NCI-H146 (cell line): ENCODE measurements around the gene AKT1.

Experiments
- DNase-seq: peaks from one replicate; lab custom pipeline; 2025; lab: John Stamatoyannopoulos, UW

Gene AKT1

DNA sequence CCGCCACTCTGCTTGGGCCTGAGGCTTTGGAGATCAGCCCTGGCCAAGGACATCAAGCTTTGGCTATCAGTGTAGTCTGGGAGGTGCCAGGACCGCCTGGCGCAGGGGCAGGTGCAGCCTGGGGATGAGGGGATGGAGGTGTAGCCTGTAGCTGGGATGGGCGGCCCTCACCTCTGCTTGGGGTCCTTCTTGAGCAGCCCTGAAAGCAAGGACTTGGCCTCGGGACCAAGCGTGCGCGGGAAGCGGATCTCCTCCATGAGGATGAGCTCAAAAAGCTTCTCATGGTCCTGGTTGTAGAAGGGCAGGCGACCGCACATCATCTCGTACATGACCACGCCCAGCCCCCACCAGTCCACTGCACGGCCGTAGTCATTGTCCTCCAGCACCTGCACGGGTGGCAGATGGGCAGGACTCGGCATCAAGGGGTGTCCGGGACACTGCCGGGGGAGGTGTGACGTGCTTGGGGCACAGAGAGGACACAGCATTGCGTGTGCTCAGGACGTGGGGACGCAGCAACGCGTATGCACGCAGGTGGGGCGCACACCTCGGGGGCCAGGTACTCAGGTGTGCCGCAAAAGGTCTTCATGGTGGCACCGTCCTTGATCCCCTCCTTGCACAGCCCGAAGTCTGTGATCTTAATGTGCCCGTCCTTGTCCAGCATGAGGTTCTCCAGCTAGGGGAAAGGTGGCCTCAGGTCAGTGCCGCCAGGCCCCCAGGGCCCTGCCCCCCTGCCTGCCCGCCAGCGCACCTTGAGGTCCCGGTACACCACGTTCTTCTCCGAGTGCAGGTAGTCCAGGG is 22.6 kb downstream of the AKT1 start:
- DNase-seq, result no peak

DNA sequence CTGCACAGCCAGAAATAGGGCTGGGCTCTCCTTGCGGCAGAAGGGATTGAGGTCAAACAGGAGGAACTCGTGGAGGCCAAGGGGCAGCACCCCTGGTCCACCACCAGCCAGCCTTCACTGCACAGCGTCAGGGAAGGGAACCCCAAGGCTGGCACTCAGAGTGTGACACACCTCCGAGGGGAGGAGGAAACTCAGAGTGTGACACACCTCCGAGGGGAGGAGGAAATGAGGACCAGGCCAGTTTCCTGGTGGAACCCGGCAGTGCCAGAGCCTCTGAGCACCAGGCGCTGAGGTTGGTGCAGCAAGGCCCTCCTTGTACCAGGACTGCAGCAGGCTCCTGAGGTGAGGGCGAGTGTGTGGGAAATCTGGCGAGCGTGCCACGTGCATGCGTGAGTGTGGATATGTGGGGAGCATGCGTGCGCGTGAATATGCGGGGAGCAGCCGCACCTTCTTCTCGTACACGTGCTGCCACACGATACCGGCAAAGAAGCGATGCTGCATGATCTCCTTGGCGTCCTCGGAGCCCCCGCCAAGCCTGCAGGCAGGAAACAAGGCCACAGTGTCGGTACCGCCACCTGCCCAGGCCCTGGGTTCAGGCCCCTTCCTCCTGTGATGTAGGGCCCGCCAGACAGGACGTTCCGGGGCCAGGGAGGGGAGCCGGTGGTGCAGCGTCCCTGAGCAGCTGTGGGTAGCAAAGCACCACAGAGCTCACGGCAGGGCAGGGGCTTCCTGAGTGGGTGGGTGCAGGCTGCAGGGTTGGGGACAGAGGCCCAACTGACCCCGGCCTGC is 23.4 kb downstream of the AKT1 start:
- DNase-seq, result no peak

DNA sequence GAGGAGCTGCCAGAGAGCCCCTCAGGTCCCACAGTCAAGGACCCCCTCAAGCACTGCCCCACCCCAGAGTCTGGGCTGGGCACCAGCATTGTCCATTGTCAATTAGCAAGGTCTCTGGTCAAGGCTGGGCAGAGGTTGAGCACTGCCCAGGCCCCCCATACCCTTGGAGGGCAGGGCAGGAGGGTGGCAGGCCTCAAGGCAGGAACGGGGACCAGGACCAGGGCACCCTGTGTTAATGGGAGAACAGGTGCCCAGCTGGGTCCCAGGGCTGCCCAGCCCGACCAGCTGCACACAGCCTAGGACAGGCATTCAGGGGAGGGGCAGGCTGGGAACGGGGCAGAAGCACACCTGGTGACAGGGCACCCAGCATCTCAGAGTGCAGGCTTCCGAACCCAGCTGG is 24.2 kb downstream of the AKT1 start:
- no peak for DNase-seq

DNA sequence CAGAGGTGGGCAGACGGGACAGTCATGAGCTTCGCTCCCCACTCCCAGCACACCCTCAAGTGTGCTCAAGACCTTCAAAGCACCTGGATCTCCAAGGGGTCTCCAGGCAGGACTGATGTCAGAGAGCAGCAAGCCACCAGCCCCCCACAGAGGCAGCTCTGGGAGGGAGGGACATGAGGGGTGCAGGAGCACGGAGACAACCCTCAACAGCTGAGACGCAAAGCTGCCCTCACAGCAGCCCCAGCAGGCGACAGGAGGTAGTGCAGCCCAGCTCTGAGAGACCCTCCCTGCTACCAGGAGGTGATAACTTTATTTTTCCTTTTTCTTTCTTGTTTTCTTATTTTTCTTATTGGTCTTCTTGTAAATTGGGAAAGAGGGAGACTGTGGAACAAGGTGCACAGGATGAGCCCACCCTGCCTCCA is 24.7 kb downstream of the AKT1 start:
- DNase-seq, result no peak

DNA sequence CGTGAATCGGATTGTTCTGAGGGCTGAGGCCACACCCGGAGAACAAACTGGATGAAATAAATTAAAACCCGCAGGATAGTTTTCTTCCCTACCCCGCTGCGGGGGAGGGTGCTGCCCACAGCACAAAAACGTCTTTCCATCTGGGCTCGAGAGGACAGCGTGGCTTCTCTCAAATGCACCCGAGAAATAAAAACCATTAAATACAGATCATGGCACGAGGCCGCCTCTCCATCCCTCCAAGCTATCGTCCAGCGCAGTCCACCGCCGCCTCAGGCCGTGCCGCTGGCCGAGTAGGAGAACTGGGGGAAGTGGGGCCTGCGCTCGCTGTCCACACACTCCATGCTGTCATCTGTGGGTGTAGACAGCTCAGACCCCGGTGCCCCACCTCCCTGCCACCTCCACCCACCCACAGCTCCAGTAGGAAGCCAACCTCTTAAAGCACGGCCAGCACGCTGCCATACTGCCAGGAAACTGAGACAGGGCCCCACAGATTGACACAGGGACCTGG is 25.4 kb downstream of the AKT1 start:
- DNase-seq, result no peak

DNA sequence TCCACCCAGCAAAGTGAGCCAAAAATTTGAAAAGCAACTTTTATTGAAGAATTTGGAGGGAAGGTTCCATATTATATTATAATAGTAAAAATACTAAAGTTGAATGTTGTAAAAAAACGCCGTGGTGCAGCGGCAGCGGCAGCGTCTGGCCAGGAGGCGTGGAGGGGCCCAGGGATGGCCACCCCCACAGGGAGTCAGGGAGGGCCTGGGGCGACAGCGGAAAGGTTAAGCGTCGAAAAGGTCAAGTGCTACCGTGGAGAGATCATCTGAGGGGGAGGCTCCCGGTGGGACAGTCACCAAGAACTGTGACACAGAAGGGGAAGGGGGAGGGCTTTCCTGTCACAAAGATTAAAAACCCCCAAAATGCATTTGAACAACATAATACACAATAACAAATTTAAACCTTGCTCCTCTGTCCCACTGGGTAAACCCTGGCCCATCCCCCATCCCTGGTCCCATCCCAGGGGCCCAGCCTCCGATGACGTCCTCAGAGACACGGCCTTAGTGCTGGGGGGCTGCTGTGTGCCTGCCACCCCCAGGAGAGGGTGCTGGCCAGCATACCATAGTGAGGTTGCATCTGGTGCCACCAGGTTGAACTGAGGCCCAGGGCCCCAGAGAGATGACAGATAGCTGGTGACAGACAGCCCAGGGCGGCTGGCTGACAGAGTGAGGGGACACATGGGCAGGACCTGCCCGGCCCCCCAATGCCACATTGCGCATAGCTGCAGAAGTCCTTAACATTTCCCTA is 26.1 kb downstream of the AKT1 start:
- DNase-seq, result no peak

DNA sequence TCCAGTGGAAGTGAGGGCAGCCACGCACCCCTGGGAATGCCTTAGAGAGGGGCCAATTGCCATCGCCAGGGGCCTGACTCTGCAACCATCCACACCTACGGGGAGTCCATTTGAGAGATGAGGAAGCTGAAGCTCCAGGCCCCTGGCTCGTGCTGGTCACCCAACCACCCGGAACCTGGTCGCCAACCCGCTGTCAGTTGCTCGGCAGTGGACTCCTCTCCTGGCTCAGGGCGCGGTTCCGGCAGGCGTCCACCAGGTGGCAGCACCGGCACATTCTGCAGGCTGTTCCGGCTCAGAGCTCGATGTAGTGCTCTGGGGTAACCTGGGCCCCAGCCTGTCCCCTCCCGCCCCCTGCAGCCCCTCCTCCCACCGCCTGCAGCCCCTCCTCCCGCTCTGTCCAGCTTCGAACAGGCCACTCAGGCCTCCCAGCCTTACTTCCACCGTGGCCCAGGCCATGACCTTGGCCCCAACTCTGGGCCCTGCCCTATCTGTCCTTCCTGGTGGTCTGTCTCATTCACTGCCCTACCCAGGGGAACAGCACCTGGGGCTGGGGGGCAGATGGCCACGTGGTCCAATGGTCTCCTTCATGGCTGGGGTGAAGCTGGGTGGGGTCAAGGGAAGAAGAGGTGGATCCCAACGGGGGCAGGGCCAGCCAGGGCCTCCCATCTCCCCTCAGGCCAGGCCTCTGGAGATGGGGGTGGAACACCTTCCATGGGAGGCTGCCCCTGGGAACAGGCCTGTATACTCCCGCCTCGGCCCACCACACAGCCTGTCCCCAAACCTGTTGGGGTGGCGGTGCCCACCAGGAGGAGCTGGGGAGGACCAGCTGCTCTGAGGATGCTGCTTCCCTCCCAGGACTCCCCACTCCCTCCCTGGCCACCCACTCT is 26.9 kb downstream of the AKT1 start:
- peak; percentile 82 for DNase-seq

DNA sequence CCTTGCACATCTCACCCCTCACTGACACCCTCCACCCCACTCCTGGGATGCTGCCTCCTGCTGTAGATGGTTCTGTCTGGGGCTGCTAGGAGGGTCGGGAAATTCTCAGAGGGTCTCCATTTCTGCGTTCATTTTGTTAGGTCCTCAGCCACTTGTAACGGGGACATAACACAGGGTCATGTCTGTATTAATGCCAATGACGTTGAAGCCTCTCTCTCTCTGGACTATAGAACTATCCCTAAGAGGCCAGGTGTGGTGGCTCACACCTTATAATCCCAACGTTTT is 28.0 kb downstream of the AKT1 start:
- no peak for DNase-seq

DNA sequence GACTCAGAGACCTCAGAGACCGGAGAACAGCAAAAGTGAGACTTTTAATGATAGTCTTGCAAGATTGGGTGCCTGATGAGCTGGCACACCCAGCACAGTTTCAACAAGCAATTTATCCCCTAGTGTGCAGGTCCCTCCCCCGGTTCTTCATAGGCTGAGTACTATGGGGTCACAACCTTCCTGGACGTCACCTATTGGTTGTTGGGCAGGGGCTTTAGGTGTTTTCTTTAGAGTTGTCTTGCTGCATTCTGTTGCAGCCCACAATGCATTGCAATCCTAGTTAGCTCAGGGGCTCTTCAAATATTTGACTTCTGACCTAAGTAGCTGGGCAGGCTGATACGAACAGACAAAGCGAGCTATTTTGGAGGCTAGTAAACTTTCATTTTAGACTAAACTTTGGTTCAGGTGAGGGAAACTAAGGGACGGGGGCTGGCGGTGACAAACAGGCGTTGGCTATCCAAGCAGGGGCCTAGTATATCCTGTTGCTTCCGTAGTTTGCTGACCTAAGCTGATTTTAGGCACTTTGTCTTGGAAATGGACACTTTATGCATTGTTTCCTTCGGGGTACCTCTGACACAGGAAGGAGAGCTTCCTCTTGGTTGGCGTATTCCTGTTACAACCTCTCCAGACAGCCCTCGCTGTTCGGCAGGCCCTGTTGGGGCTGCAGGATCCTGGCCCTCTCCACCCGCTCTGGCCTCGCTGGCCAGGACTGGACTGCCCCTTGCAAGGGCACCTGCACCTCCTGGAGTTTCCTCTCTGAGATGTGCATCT is 28.5 kb downstream of the AKT1 start:
- no peak for DNase-seq

DNA sequence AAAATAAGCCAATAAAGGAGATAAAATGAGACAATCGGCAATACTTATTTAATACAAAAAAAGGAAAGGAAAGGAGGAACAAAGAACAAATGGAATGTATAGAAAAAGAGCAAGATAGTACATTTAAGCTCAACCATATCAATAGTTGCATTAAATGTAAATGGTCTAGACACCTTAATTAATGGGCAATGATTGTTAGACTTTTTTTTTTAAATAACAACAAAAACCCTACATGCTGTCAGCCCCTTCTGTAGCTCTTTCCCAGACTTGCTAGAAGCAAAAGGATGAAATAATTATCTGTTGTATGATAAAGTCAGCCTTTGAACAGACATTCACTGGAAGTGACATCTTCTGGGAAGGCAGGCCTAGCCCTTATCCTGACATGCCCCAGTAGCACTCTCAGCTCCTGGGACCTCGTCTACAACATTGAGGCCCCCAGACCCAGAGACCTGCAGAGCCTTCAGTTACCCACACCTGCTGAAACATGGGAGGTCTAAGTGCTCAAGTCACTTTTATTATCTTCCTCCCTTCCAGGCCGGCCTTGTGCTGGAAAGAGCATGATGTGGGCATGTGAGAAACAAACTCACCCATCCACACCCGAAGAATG is 29.2 kb downstream of the AKT1 start:
- DNase-seq, result no peak

DNA sequence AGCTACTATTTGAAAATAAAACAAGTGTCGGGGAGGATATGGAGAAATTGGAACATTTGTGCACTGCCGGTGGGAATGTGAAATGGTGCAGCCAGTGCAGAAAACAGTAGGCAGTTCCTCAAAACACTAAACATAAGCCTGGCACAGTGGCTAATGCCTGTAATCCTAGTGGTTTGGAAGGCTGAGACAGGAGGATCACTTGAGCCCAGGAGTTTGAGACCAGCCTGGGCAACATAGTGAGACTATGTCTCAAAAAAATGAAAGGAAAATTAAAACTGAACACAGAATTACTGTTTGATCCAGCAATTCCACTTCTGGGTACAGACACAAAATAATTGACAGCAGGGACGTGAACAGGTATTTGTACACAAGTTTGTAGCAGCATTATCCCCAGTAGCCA is 30.0 kb downstream of the AKT1 start:
- DNase-seq, result no peak

DNA sequence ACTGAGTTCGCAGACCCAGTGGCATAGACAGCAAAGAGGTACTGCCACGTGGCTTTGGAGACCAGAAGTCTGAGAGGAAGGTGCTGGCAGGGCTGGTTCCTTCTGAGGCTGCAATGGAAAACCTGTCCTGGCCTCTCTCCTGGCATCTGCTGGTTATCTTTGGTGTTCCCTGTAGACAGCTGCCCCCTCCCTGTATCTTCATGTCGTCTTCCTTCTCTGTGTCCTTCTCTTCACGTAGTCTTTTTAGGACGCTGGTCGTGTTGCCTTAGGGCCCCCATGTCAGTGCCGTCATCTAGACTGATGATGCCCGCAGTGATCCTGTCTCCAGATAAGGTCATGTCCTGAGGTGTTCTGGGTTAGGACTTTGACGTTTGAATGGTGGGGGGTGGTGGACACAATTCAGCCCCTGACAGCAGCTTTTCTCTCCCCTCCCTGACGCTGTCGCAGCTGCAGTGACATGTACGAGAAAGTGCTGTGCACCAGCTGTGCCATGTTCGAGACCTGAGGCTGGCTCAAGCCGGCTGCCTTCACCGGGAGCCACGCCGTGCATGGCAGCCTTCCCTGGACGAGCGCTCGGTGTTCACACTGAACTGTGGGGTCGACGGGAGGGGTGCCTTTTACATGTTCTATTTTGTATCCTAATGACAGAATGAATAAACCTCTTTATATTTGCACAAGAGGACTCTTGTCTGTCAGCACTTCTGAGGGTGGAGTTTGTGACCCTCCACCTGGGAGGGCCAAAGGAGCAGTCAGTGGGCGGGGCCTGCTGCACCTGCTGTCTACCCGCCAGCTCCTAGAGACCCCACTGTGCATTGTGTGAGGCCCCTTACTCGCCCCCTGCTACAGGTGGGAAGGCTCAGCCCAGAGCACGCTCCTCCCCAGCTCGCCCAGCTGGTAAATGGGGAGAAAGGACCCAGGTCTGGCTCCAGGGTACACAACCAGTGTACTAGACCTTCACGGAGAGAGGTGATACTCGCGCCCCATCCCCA is 36.3 kb downstream of the AKT1 start:
- DNase-seq, result peak; percentile 66

DNA sequence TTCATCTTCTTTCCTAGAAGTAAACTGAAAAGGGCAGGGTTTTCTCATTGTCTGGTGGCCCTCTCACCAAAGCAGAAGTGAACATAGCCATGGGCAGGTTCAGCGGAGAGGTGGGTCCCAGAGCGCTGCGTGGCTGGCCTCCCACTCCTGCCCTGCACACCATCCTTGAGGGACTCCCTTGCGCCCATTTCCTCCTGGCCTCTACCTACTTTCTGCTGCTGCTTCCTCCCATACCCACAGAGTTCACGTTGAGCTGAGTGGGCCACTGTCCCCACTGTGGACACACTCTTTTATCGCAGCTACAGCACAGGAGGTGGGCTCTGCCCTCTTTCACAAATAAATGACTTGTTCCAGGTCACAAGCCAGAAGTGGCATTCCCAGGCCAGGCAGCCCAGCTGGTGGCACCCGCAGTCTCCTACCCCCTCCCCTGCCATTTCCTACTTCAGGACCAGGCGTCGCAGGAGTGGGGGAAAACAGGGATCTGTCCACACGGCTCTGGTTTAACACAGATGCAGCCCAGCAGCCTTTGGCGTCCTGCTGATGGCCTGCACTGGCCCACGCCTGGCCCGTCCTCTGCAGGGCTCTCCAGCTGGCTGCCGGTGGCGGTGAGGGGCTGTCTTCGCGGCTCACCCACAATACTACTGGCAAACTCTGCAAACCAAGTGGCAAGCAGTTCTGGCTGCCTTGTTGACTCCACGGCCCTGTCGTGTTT is 37.7 kb downstream of the AKT1 start:
- no peak for DNase-seq

DNA sequence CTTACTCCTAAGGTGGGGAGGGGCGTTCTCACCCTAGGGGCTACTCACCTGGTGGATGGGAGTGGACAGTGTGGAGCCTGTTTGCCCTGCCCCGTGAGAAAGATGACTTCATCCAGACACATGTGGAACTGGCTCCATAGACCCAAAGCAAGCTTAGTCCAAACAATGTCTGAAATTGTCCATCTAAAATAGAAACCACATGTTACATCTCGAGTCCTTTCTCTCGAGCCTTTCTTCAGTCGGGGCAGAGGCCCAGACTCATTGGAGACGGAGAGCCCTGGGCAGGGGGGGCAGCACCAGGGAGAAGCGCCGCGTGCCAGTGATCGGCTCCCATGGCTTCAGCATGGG is 38.3 kb downstream of the AKT1 start:
- DNase-seq, result no peak

DNA sequence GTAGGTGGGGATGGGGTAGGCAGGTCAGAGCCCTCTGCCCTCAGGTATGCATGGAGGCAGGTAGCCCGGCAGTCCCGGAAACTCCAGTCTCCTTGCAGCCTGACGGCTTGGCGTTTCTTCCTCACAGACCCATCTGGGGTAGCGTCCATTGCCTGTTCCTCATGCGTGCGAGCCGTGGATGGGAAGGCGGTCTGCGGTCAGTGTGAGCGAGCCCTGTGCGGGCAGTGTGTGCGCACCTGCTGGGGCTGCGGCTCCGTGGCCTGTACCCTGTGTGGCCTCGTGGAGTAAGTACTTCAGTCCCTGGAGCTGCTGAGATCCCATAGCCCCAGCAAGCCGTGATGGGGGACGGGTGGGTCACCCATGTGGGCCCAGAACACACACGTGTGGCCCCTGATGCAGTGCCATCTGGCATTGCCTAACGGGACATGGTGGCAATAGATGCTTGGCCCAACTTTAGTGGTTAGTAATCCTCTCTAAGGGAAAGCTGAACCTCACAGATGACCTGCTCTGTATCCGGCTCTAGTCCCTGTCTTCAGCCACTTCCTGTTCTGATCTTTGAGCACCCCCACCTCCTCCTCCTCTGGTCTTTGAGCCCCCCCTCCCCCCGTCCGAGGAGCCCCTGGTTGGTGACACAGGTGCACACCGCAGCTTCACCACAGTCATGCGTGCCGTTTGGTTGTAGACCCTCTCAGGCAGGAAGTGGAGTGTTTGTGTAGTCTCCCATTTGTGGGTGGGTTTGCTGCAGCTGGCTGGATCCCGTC is 38.9 kb downstream of the AKT1 start:
- DNase-seq, result no peak

DNA sequence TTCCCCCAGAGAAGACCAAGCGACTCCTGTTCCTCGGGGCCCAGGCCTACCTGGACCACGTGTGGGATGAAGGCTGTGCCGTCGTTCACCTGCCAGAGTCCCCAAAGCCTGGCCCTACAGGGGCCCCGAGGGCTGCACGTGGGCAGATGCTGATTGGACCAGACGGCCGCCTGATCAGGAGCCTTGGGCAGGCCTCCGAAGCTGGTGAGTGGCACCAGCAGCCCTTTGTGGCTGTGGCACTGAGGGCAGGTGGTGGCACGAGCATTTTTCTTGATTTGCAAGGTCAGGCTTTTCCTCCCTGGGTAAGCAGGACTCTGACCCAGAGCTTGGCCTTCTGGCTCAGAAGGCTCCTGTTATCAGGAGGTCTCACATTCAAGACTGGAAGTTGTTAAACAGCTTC is 39.9 kb downstream of the AKT1 start:
- no peak for DNase-seq

DNA sequence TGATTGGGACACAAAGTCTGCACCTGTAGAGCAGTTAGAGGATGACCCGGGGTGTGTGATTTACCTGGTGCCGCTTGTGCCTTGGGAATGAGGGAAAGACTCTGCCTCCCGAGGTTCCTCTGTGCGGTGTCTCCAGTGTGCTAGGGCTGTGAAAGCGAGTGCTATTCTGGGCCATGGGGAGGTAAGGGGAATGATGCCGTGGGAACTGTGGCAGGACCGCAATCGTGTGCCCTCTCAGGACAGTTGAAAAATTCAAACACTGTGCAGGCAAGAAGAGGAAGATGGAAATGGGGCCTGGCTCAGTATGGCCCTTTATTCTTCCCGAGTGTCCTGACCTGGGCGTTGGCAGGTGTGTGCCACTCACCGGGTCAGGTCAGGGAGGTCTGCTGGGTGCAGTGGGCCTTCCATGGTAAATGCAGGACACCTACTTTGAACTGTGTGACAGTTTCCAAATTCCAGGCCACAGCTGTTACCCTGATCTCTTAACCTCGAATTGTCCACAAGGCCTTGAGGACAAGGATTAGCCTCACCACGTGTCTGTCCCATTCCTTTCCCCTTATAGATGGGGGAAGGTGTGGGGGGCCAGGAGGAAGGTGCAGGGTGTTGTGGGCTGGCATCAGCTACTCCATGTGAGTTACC is 41.2 kb downstream of the AKT1 start:
- DNase-seq, result no peak
